Aorta (tissue), 5 donors: ENCODE data around the gene NOTCH1. TPM values are rescaled to one million over a fixed set of nuclear protein-coding genes. Genes with fewer than 3 reads are reported as not detected.
A peak's percentile ranks its signal among the peaks of the same experiment; 100 is the strongest.

Experiments
- ATAC-seq: fragments of 200-7000 bp; cut with Tn5 transposase; one replicate; pipeline ENCODE4 v1.9.1; 2022; ENCODE audit warnings: moderate library complexity; ENCODE audit not compliant: low FRiP score
- DNase-seq, 2 donors: peaks; one replicate each; pipeline ENCODE4 v3.0.0-alpha.2; 2020
- H3K27ac ChIP-seq, 2 donors: one replicate each; pipeline ENCODE4 v1.5.1; 2013; ENCODE audit warnings: low read length in 2 of 2, mild to moderate bottlenecking in 2 of 2, moderate library complexity in 2 of 2, control low read depth in 1 of 2, inconsistent platforms in 1 of 2, low read depth in 1 of 2
- H3K27me3 ChIP-seq, 2 donors: one replicate each; pipeline ENCODE4 v1.6.1; 2013; ENCODE audit warnings: control low read depth in 1 of 2, low read length in 1 of 2, mild to moderate bottlenecking in 1 of 2, moderate library complexity in 1 of 2; ENCODE audit not compliant: insufficient read depth in 2 of 2, control insufficient read depth in 1 of 2
- H3K36me3 ChIP-seq, 2 donors: one replicate each; pipeline ENCODE4 v1.6.1; 2013; ENCODE audit warnings: control low read depth in 1 of 2, low read length in 1 of 2, mild to moderate bottlenecking in 1 of 2; ENCODE audit not compliant: insufficient read depth in 2 of 2, control insufficient read depth in 1 of 2
- H3K4me1 ChIP-seq, 2 donors: one replicate each; pipeline ENCODE4 v1.6.1; 2013; ENCODE audit warnings: low read length in 2 of 2, control low read depth in 1 of 2, mild to moderate bottlenecking in 1 of 2, moderate library complexity in 1 of 2; ENCODE audit not compliant: insufficient read depth in 2 of 2, control insufficient read depth in 1 of 2
- H3K4me3 ChIP-seq, 2 donors: one replicate each; pipeline ENCODE4 v1.5.1; 2013; ENCODE audit warnings: low read length in 2 of 2, control low read depth in 1 of 2, mild to moderate bottlenecking in 1 of 2
- H3K9me3 ChIP-seq: one replicate; pipeline ENCODE4 v1.6.1; 2013; ENCODE audit warnings: mild to moderate bottlenecking, low read length; ENCODE audit not compliant: control insufficient read depth
- WGBS, 2 donors: extraction: QIAGEN DNeasy Blood & Tissue Kit; methylation state at CpG; one replicate each; pipeline ENCODE4 v1.1.7; 2013; 5-methylcytosine and 5-hydroxymethylcytosine counted together
- intact Hi-C, 2 donors: fragments of 100-400 bp; cut with DNase I; formaldehyde crosslinking; loops; one replicate each; pipeline versions ENCODE4 v1.14.2 to v1.15.0; 2022
- polyA plus RNA-seq, 2 donors: library from polyadenylated mRNA; stranded (reverse); fragments of 200-250 nt; gene quantifications; one replicate each; pipeline ENCODE4 v1.2.3, GENCODE V29; 2013
- total RNA-seq, 2 donors: library from RNA; stranded (reverse); fragmentation: NEBNext Ultra II Directional; extraction: Animal tissue kit (Norgen Biotek cat#: 25700); gene quantifications; one replicate each; pipeline ENCODE4 v1.2.1, GENCODE V29; 2021
- donor health status: healthy with polysubstance abuse.
- donor health status: Bipolar disorder and iron deficiency.
- donor health status: DM: no; HTN: no; CAD: no.
- donor health status: DM: no; HTN: no; CAD: no.
- donor health status: DM: yes; HTN: yes; CAD: no.

The NOTCH1 gene
- total and polyA plus RNA-seq, 4 donors: 3.1 to 81.6 (median 27.9) TPM

- H3K4me1 ChIP-seq: no peaks in the 10 kb centered on the region
- WGBS, 2 donors: 40 to 42% methylated on average over 27 of the region's 27 CpGs
Observed at GRCh38 chr9:136567651-136568287, 21.9 kb upstream of the NOTCH1 start.

GRCh38 chr9:136566901-136567300 lies 21.1 kb upstream of the NOTCH1 start:
- Histone ChIP-seq H3K4me3 (no peak overlapping the region), H3K27me3 (no peaks in the 10 kb centered on the region), H3K27ac (no peak overlapping the region), H3K36me3 (no peaks in the 10 kb centered on the region), H3K4me1 (no peaks in the 10 kb centered on the region), H3K9me3 (no peaks in the 10 kb centered on the region)
- 42 to 44% methylated on average over 14 of the region's 14 CpGs for whole genome bisulfite sequencing, 2 donors
- no peak for DNase-seq
- intact Hi-C loops: no loop called here
- no peak for ATAC-seq

More at GRCh38 chr9:136567651-136568287, 21.9 kb upstream of the NOTCH1 start:
- intact Hi-C loops: loop anchor here in 1 of 2 donors (2.0 kb wide), 1 partner anchor 15 kb away; no protein-coding TSS in a partner anchor
- H3K9me3 ChIP-seq: no peaks in the 10 kb centered on the region
- peak; percentile 90 to 94 for DNase-seq
- H3K36me3 ChIP-seq: no peaks in the 10 kb centered on the region
- H3K27ac ChIP-seq: peak overlapping the region in 1 of 2 donors; percentile 21
- ATAC-seq: peak; percentile 78
- H3K27me3 ChIP-seq: no peaks in the 10 kb centered on the region
- no peak overlapping the region for H3K4me3 ChIP-seq

GRCh38 chr9:136566553-136566895 lies 20.7 kb upstream of the NOTCH1 start:
- ATAC-seq: no peak
- no peaks in the 10 kb centered on the region for H3K4me1 ChIP-seq
- H3K27ac ChIP-seq: no peak overlapping the region
- H3K9me3 ChIP-seq: no peaks in the 10 kb centered on the region
- no peak for DNase-seq
- 88 to 89% methylated on average over 17 to 19 of the region's 19 CpGs for whole genome bisulfite sequencing, 2 donors
- no peaks in the 10 kb centered on the region for H3K36me3 ChIP-seq
- intact Hi-C loops: no loop called here
- H3K4me3 ChIP-seq: no peak overlapping the region
- H3K27me3 ChIP-seq: no peaks in the 10 kb centered on the region

GRCh38 chr9:136565715-136566552 lies 20.1 kb upstream of the NOTCH1 start:
- no peaks in the 10 kb centered on the region for H3K9me3 ChIP-seq
- DNase-seq (no peak), ATAC-seq (no peak)
- no peak overlapping the region for H3K4me3 ChIP-seq
- H3K27ac ChIP-seq: peak overlapping the region in 1 of 2 donors; percentile 13
- H3K4me1 ChIP-seq: no peaks in the 10 kb centered on the region
- H3K36me3 ChIP-seq: no peaks in the 10 kb centered on the region
- intact Hi-C loops: no loop called here
- H3K27me3 ChIP-seq: no peaks in the 10 kb centered on the region
- 68 to 71% methylated on average over 26 of the region's 26 CpGs for WGBS, 2 donors

DNA sequence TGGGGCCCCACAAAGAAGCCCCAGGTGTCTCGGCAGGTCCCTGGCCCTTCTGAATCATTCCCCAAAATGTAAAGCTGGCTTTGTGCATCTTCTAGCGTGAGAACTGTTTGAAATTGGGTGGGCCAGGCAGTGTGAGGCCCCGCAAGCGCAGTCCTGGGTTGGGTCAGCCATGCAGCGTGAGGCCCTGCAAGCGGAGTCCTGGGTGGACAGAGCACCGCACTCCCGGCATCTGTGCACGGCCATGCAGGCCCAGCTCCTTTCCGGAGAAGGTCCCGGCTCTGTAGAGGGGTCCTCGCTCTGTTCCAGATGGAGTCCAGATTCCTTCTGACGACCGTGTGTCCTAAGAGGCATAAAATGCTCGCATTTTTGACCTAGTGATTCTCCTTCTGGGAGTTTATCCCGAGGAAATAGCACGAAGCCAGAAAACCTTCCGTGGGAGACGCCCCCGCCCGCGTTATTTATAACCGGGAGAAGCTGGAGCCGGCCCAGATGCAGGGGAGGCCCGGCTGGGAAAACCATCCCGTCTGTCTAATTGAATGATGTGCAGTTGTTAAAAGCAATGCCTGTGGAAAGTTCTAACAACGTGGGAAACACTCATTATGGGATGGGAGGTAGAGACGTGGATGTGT lies 19.4 kb upstream of the NOTCH1 start:
- Histone ChIP-seq H3K4me1 (no peaks in the 10 kb centered on the region), H3K9me3 (no peaks in the 10 kb centered on the region), H3K27me3 (no peaks in the 10 kb centered on the region), H3K4me3 (no peak overlapping the region), H3K27ac (peak overlapping the region in 1 of 2 donors; percentile 1), H3K36me3 (no peaks in the 10 kb centered on the region)
- intact Hi-C loops: no loop called here
- no peak for DNase-seq
- ATAC-seq: no peak
- 29 to 31% methylated on average over 28 of the region's 28 CpGs for WGBS, 2 donors

- DNase-seq (peak in 1 of 2 donors; percentile 88), ATAC-seq (peak; percentile 30)
- WGBS, 2 donors: 88% methylated on average over 21 of the region's 21 CpGs
- no peak overlapping the region for H3K4me3 ChIP-seq
- no peaks in the 10 kb centered on the region for H3K9me3 ChIP-seq
- no peaks in the 10 kb centered on the region for H3K36me3 ChIP-seq
- H3K4me1 ChIP-seq: no peaks in the 10 kb centered on the region
- no peaks in the 10 kb centered on the region for H3K27me3 ChIP-seq
- intact Hi-C loops: no loop called here
- H3K27ac ChIP-seq: no peak overlapping the region
Observed at GRCh38 chr9:136564379-136564988, 18.6 kb upstream of the NOTCH1 start.

DNA sequence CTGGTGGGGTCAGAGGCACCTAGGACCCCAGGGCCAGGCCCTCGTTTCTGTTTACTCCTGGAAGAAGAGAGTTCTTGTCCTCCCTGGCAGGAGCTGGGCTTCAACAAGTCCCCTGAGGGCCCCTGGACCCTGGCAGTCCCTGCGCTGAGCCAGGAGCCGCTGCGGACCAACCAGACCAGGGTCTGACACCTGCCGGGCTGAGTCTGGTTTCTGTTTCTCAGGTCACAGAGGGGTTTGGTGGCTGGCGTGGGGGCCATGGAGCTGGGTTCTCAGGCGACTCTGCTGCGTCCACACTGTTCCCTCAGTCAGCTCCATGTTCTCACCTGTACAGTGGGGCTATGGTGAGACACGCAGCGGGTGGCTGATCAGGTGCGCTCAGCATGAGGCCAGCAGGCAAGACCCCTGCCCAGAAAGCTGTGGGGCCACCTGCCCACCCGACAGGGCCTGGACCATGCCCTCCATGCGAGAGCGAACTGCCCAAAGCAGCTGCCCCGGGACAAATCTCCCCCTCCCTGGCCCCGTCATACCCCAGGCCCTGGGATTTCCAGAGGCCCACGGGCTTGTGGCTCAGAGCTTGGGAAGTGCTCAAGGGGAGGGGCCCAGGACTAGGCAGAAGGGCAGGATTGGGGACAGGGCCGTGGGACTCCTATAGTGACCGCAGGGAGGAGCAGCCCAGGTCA lies 17.9 kb upstream of the NOTCH1 start:
- no peak for ATAC-seq
- Histone ChIP-seq H3K27ac (no peak overlapping the region), H3K4me1 (no peaks in the 10 kb centered on the region), H3K4me3 (no peak overlapping the region), H3K27me3 (no peaks in the 10 kb centered on the region), H3K9me3 (no peaks in the 10 kb centered on the region), H3K36me3 (no peaks in the 10 kb centered on the region)
- DNase-seq: no peak
- intact Hi-C loops: no loop called here
- 84 to 87% methylated on average over 18 to 19 of the region's 19 CpGs for WGBS, 2 donors

DNA sequence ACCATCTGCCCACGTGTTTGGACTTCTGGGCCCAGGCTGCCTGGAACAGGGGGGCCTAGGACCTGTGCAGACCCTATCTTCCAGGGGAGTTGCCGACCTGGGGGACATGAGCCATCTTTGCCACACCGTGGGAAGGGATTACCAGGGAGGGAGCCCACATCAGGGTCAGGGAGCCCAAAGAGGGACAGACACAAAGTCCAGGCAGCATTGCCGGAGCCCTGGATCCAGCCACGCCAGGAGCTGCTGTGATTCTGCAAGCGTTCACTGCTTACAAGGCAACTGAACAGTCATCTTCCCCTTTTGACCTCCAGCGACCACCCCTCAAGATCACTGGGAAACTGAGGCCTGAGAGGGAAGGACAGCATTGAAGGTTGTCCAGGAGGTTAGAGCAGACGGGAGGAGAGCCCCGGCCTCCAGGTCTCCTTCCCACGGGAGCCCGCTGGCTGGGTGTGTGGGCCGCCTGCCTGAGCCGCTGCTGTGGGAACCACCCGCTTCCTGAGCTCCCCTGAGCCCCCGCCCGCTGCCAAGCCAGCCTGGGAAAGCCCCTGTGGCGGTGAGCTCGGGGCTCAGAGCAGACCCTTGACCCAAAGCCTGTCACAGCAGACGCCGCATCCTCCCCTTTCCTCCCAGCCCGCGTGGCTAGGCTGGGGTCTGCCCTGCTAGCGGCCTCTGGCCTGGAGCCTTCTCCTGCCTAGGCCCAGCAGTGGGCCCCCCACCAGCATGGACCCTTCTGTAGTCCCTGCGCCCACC lies 17.1 kb upstream of the NOTCH1 start:
- no peak for ATAC-seq
- Histone ChIP-seq H3K9me3 (no peaks in the 10 kb centered on the region), H3K27ac (no peak overlapping the region), H3K4me3 (no peak overlapping the region), H3K27me3 (no peaks in the 10 kb centered on the region), H3K4me1 (no peaks in the 10 kb centered on the region), H3K36me3 (no peaks in the 10 kb centered on the region)
- no peak for DNase-seq
- intact Hi-C loops: no loop called here
- 84 to 91% methylated on average over 20 to 24 of the region's 24 CpGs for WGBS, 2 donors
